GM18520 (cell line): Measurements from ENCODE around the gene EXOC6.

Experiments
- ATAC-seq: cut with Tn5 transposase; IDR thresholded peaks from one replicate; pipeline ENCODE4 v1.9.1; 2021; ENCODE audit not compliant: unreplicated experiment

Gene EXOC6

GRCh38 chr10:93106631-93107072 lies 258.3 kb downstream of the EXOC6 start:
- no peak for ATAC-seq
